HEK293T (cell line): ENCODE data around the gene C11orf21.

Source experiments
- CTCF ChIA-PET: fragments of 350-600 bp; formaldehyde crosslinking; extraction: SDS; loops from one replicate; lab custom pipeline; 2021; ENCODE audit warnings: antibody characterized with exemption, inconsistent platforms; lab: Yijun Ruan, JAX
- POLR2A ChIA-PET: fragments of 350-600 bp; formaldehyde crosslinking; extraction: SDS; loops from one replicate; lab custom pipeline; 2020; ENCODE audit warnings: antibody characterized with exemption, inconsistent platforms; lab: Yijun Ruan, JAX
- DNase-seq: peaks from one replicate; pipeline ENCODE4 v3.0.0; 2012; ENCODE audit warnings: mixed read lengths; ENCODE audit errors: extremely low spot score
- ARNT ChIP-seq: fragments of 450-650 bp; IDR thresholded peaks from 2 replicates; pipeline ENCODE4 v1.6.1; 2017; ENCODE audit warnings: mild to moderate bottlenecking
- BHLHE40 ChIP-seq: fragments of 450-650 bp; IDR thresholded peaks from 2 replicates; pipeline ENCODE4 v1.6.1; 2016; ENCODE audit warnings: mild to moderate bottlenecking, moderate library complexity, borderline replicate concordance
- CTBP1 ChIP-seq: fragments of 450-650 bp; IDR thresholded peaks from 2 replicates; pipeline ENCODE4 v1.6.1; 2016; ENCODE audit warnings: borderline replicate concordance
- ELF4 ChIP-seq: fragments of 450-650 bp; IDR thresholded peaks from 2 replicates; pipeline ENCODE4 v1.6.1; 2017; ENCODE audit warnings: antibody characterized with exemption
- FOXA1 ChIP-seq: fragments of 450-650 bp; IDR thresholded peaks from 2 replicates; pipeline ENCODE4 v1.6.1; 2016; ENCODE audit warnings: mild to moderate bottlenecking
- FOXK2 ChIP-seq: fragments of 450-650 bp; IDR thresholded peaks from 2 replicates; pipeline ENCODE4 v1.6.1; 2016; ENCODE audit warnings: mild to moderate bottlenecking
- FOXM1 ChIP-seq: fragments of 450-650 bp; IDR thresholded peaks from 2 replicates; pipeline ENCODE4 v1.6.1; 2017; ENCODE audit warnings: mild to moderate bottlenecking, borderline replicate concordance
- HDGF ChIP-seq: fragments of 450-650 bp; IDR thresholded peaks from 2 replicates; pipeline ENCODE4 v1.6.1; 2017; ENCODE audit warnings: antibody characterized with exemption, borderline replicate concordance
- LEF1 ChIP-seq: fragments of 450-650 bp; IDR thresholded peaks from 2 replicates; pipeline ENCODE4 v1.6.1; 2017; ENCODE audit warnings: mild to moderate bottlenecking, borderline replicate concordance
- NFRKB ChIP-seq: fragments of 450-650 bp; IDR thresholded peaks from 2 replicates; pipeline ENCODE4 v1.6.1; 2016; ENCODE audit warnings: mild to moderate bottlenecking, moderate library complexity
- SP1 ChIP-seq: fragments of 450-650 bp; IDR thresholded peaks from 2 replicates; pipeline ENCODE4 v1.6.1; 2017
- SUZ12 ChIP-seq: fragments of 450-650 bp; IDR thresholded peaks from 2 replicates; pipeline ENCODE4 v1.6.1; 2016; ENCODE audit warnings: mild to moderate bottlenecking
- TARDBP ChIP-seq: fragments of 450-650 bp; IDR thresholded peaks from 2 replicates; pipeline ENCODE4 v1.6.1; 2016
- ZNF384 ChIP-seq: fragments of 450-650 bp; IDR thresholded peaks from 2 replicates; pipeline ENCODE4 v1.6.1; 2016
- TF ChIP-seq, protein P1 (sequence below): fragments of 450-650 bp; IDR thresholded peaks from 2 replicates; pipeline ENCODE4 v1.6.1; 2016

C11orf21 gene

DNA sequence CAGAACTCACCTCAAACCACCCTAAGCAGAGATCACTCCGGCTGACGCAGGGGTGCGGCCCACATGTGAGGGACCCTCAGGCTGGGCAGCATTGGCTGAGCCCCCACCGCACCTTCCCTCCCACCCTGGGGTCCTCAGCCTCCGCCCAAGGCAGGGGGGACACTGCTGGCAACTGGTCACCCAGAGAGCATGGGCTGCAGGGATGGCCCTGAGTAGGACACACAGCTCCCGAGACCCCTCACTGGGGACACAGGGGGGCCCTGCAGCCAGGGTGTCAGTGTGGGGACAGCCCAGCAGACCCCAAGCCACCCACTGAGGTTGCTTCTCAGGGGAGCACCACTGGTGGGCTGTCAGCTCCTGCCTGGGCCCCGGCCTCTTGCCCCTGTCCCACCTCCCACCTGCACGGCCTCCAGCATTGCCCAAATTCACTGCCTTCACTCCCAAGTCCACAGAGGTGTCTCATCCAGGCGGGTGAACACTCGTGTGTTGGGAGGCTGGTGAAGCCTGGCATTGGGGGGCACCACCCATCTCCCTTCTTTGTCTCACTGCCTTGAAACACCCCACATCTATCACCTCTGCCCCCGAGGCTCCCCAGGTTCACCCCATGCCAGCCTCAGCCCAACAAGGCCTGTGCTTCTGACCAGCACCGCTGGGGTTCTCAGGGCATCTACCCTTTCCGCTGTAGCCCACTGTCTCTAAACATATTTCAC, 4.7 kb downstream of the C11orf21 start:
- ChIA-PET POLR2A (no interaction called here), CTCF (no interaction called here)
- DNase-seq: no peak
- TF ChIP-seq FOXA1: no peak
- TF ChIP-seq FOXM1: no peak
- no peak for TF ChIP-seq HDGF
- TF ChIP-seq NFRKB: no peak
- TF ChIP-seq SP1: no peak
- TF ChIP-seq BHLHE40: no peak
- TF ChIP-seq FOXK2: no peak

DNA sequence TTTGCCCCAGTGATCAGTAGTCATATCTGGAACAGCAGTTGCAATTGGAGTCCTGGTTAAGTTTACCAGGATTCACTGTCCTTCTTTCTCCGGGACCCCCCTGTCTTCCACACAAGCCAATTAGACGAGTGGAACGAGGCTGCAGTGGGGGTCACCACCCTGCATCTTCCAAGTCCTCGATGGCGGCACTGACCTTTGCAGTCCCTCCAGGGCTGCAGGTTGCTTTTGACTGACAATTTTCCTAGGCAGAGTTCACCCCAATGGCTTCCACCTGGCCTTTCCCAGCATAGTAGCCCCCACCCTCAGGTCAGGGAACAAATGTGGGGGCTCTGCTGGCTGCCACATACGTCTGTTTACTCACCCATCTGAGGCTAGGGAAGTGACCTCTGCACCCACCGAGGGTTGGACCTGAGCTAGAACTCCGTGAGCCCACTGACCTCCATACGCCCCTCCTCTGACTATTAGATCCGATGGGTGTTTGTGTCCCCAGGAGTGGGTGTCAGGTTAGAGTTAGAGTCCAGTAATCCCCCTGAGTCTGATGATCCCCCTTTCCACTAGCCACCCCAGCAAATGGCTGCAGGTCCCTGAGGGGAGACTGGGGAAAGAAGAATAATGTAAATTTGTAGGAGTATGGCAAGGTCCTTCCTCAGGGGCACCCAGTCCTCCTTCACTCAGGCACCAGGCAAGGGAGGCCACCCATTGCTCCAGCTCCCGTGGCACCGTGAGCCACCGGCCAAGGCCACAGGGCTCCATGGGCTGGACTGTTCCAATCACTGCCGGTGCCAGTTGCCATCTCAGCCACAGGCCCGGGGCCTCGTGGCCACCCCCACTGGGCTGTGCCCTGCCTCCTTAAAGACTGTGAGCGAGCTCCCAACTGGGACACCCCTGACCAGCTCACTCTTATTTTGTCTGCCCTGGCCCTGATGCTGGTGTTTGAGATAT, 5.5 kb downstream of the C11orf21 start:
- TF ChIP-seq ARNT: no peak
- TF ChIP-seq TARDBP: no peak
- TF ChIP-seq HDGF: no peak
- no peak for TF ChIP-seq FOXK2
- TF ChIP-seq ELF4: no peak
- CTCF ChIA-PET: no interaction called here
- no peak for DNase-seq
- POLR2A ChIA-PET: no interaction called here

DNA sequence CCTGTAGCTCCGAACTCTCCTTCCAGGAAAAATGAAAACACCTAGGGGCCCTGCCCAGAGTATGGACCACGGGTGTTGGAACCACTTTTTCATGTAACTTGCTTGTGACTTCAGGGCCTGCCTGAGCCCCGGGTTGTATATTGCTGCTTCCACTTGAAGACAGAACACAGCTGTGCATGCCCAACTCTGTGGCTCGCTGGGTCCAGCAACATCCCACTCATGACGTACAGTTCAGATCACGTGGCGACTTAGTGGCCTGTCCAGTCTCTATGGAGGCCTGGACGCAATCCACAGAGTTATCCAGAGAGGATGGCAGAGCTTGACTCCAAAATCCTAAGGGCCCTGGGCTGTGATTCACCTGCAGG, 6.8 kb downstream of the C11orf21 start:
- CTCF ChIA-PET: no interaction called here
- TF ChIP-seq ZNF384 (no peak), SUZ12 (no peak), SP1 (no peak), LEF1 (no peak), TARDBP (no peak)
- POLR2A ChIA-PET: no interaction called here
- DNase-seq: no peak

DNA sequence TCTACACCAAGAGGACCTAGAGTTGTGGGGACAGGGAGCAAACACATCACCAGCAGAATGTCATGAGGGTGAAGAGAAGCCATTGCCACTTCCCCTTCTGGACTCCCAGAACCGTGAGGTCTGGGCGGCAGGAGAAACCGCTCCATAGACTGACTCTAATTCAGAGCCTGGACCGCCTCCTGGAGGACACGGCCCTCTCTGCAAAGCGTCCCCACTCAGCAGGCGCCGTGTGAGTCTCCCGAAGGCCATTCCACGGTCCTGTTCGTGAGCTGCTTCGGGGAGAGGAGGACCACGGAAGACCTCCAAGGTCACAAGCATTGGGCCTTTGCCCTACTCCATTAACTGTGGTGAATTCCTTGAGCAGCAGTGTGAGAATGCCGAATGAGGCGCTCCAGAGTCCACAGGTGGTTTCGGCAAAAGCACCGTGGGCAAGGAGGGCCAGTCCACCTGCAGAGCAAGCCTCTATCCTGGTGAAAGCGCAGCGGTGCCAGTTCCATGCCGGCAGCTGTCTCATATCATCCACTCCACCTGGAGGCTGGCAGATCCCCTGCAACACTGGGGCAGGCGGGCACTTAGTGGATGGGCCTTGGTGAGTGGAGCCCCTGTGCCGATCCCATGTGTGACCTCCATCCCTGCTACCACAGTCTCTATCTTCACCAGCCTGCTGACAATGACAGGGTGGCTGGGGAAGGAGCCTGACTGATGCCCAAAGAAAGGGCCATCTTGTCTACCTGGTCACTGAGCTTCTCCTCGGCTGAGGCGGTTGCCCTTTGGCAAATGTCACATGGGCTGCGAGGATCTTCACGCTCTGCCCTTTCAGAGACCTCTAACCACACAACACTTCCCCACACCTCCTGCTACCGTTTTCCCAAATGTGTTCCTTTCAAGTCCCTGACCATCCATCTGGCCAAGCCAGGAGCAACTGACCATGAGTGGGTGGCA, 7.5 kb downstream of the C11orf21 start:
- ChIA-PET POLR2A (no interaction called here), CTCF (no interaction called here)
- no peak for DNase-seq
- TF ChIP-seq ZNF384 (no peak), BHLHE40 (no peak), NFRKB (no peak), SUZ12 (no peak), LEF1 (no peak), CTBP1 (no peak), TARDBP (no peak), SP1 (no peak), FOXM1 (no peak)
- TF ChIP-seq, protein P1, sequence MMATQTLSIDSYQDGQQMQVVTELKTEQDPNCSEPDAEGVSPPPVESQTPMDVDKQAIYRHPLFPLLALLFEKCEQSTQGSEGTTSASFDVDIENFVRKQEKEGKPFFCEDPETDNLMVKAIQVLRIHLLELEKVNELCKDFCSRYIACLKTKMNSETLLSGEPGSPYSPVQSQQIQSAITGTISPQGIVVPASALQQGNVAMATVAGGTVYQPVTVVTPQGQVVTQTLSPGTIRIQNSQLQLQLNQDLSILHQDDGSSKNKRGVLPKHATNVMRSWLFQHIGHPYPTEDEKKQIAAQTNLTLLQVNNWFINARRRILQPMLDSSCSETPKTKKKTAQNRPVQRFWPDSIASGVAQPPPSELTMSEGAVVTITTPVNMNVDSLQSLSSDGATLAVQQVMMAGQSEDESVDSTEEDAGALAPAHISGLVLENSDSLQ: no peak

DNA sequence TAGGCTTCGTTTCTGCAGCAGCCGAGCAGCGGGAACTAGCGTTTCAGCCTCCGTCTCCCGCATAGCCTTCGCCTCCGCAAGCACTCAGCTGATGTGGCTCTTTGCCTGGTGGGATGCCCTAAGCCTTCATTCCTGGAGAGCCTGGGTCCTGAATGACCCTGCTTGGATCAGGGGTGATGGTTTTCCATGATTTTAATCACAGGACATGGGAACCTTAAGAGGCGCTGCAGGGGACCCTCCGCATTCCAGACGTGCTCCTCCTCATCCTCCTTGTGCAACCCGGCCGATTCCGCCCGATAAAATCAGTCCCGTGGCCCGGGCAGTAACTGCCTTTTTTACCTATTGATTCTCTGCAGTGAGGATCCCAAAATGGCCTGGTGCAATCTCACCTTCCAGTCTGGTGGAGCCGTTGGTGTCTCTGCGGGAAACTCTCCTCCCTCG, 8.2 kb downstream of the C11orf21 start:
- TF ChIP-seq NFRKB: no peak
- no peak for TF ChIP-seq FOXM1
- no peak for TF ChIP-seq CTBP1
- POLR2A ChIA-PET: no interaction called here
- DNase-seq: no peak
- CTCF ChIA-PET: no interaction called here

DNA sequence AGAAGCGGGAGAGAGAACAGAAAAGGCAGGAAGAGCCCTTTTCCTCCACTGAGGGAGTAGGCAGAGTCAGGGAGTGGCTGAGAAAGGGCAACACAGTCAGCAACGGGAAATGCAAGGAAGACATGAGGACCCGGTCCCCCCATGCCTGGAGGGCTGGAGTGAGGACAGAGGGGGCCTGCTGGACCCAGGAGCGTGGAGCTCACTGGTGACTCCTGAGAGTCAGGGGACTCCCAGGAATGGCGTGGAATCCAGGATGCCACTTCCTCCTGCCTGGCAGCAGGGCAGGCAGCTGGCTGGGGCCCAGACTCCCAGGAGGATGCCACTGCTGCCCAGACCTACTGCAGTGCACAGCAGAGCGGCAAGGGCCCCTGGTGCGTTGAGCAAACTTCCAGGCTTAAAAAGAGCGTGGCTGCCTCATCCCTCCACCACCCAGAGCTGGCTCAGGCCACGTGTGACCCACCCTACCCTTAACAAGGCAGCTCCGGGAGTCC, 11.3 kb downstream of the C11orf21 start:
- TF ChIP-seq CTBP1: no peak
- no peak for TF ChIP-seq FOXK2
- TF ChIP-seq BHLHE40: no peak
- TF ChIP-seq FOXM1: no peak
- no peak for TF ChIP-seq ELF4
- no peak for TF ChIP-seq LEF1
- TF ChIP-seq ZNF384: no peak
- TF ChIP-seq TARDBP: no peak
- no peak for TF ChIP-seq FOXA1
- TF ChIP-seq NFRKB: no peak
- TF ChIP-seq HDGF: no peak
- TF ChIP-seq ARNT: no peak
- TF ChIP-seq, protein P1: no peak
- no peak for TF ChIP-seq SP1
- TF ChIP-seq SUZ12: no peak
- ChIA-PET CTCF (no interaction called here), POLR2A (no interaction called here)
- no peak for DNase-seq
